HG03442 (cell line): Measurements from ENCODE around the gene ATP11A.
"Not testable (repeated sequence)": the region's sequence is repeated elsewhere in the genome, so short reads cannot be mapped to it uniquely, and the experiment has no call there.

Source experiments
- ATAC-seq: cut with Tn5 transposase; IDR thresholded peaks from one replicate; pipeline ENCODE4 v1.9.1; 2021; ENCODE audit warnings: mild to moderate bottlenecking, moderate library complexity; ENCODE audit not compliant: unreplicated experiment

ATP11A gene

DNA sequence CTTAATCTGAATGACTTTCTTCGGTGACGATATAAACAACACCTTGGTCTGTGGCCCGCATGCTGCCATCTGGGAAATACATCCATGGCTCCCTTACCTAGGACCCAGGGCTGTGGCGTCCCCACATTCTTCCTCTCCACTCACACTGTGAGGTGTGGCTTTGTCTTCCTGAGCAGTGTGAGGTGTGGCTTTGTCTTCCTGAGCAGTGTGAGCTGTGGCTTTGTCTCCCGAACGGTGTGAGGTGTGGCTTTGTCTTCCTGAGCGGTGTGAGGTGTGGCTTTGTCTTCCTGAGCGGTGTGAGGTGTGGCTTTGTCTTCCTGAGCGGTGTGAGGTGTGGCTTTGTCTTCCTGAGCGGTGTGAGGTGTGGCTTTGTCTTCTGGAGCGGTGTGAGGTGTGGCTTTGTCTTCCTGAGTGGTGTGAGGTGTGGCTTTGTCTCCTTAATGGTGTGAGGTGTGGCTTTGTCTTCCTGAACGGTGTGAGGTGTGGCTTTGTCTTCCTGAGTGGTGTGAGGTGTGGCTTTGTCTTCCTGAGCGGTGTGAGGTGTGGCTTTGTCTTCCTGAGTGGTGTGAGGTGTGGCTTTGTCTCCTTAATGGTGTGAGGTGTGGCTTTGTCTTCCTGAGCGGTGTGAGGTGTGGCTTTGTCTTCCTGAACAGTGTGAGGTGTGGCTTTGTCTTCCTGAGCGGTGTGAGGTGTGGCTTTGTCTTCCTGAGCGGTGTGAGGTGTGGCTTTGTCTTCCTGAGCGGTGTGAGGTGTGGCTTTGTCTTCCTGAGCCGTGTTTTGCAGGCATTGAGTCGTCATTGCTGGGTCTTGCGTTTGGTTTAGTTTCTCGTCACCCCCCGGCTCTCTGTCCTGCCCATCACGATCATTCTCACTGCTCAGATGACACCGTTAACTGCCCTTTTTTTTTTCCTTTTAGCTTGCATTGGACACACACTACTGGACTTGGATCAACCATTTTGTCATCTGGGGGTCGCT lies 183.1 kb downstream of the ATP11A start:
- not testable (repeated sequence) for ATAC-seq

- ATAC-seq = peak; percentile 85
These were observed 184.3 kb downstream of the ATP11A start for GRCh38 chr13:112873851-112874750.

GRCh38 chr13:112874751-112875300 lies 185.0 kb downstream of the ATP11A start:
- ATAC-seq = no peak

- ATAC-seq = no peak
These were observed 185.8 kb downstream of the ATP11A start for GRCh38 chr13:112875627-112876026.

GRCh38 chr13:112876305-112877000 lies 186.6 kb downstream of the ATP11A start:
- no peak for ATAC-seq

GRCh38 chr13:112877066-112877465 lies 187.2 kb downstream of the ATP11A start:
- ATAC-seq = no peak

- ATAC-seq = no peak
These were observed 187.7 kb downstream of the ATP11A start for GRCh38 chr13:112877539-112877938.

DNA sequence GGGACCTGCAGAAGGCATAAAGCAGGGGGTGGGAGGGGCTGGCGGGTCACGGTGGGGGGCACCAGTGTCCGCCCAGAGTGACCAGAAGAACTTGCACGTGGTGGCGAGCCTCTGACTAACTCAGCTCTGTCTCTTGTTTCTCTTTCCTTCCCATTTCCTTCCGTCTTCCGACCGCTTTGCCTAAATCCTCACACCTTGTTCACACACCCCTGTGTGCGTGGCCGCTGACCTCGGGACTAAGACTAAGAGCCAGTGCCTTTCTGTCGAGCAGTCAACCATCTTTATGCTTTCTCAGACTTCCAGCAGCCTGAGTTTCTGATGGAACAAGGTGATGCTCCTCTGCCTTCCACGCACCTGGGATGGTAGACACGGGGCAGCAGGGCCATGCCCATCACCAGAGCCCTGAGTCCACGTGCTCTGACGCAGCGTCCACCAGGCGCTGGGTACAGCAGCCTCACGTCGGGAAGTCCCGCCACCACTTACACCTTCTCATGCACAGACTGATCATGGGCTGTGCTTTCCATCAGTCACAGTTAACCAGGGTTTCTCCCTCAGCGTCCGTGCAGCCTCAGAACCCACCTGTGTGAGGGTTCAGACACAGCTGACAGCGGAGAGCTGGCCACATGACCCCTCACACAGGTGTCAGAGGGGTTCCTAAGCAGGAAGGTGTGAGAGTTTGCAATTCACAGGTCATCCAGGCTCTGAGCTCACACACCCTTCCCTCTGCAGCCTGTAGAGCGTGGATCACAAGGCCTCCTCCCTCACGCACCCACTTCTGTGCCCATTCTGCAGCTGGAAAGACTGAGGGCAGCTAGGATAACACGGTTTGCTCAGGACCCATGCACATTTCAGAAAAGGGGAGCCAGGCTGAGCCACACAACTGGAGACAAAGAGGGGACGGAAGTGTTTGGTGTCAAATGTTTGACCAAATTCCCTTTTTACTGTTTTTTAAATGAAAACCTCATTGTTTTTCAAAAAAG lies 188.4 kb downstream of the ATP11A start:
- no peak for ATAC-seq

- ATAC-seq = no peak
These were observed 189.5 kb downstream of the ATP11A start for GRCh38 chr13:112879283-112879833.

DNA sequence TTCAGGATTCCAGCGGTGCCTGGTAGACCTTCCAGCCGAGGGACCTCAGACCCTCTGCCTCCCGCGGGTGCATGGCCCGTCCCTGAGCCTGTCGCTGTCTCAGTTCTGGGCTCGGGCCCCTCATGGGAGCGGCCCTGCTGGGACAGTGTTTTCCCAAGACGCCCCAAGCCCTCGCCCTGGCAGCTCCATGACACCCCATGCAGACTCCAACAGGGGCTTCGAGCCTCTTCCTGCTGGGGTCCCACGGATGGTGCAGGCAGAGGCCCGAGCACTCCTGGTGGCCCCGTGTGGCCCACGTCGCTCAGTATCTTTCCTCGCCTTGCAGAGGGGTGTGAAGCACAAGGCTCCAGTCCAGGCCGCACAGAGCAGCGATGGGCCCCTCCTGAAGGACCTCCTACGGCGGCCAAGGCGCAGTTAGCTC lies 190.4 kb downstream of the ATP11A start:
- no peak for ATAC-seq

GRCh38 chr13:112880976-112881540 lies 191.2 kb downstream of the ATP11A start:
- no peak for ATAC-seq

DNA sequence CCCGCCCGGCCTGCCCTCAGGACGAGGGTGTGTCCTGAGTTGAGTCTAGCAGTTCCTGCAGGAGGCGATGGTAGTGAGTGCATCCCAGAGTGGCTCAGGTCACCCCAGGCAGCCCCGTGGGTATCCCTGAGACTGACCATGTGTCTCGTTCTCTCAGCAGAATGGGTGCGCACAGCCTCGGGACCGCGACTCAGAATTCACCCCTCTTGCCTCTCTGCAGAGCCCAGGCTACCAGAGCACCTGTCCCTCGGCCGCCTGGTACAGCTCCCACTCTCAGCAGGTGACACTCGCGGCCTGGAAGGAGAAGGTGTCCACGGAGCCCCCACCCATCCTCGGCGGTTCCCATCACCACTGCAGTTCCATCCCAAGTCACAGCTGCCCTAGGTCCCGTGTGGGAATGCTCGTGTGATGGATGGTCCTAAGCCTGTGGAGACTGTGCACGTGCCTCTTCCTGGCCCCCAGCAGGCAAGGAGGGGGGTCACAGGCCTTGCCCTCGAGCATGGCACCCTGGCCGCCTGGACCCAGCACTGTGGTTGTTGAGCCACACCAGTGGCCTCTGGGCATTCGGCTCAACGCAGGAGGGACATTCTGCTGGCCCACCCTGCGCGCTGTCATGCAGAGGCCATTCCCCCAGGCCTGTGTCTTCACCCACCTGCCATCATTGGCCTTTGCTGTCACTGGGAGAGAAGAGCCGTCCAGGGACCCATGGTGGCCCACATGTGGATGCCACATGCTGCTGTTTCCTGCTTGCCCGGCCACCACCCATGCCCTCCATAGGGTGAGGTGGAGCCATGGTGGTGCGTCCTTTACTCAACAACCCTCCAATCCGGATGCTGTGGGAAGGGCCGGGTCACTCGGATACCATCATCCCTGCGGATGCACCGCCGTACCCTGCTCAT lies 192.1 kb downstream of the ATP11A start:
- no peak for ATAC-seq

- ATAC-seq = no peak
These were observed 192.8 kb downstream of the ATP11A start for GRCh38 chr13:112882555-112883024.

- no peak for ATAC-seq
These were observed 193.6 kb downstream of the ATP11A start for GRCh38 chr13:112883241-112883945.

GRCh38 chr13:112884700-112885099 lies 194.9 kb downstream of the ATP11A start:
- ATAC-seq = not testable (repeated sequence)

- ATAC-seq = no peak
These were observed 195.5 kb downstream of the ATP11A start for GRCh38 chr13:112885242-112885781.
